Activated T-helper 9 cell treated with anti-CD3 and anti-CD28 coated beads, Interleukin-2, amount 50 U/mL, for 16 hours (primary cell): Measurements from ENCODE around the gene GDPD4.

Experiments
- DNase-seq: peaks from one replicate; pipeline ENCODE4 v3.0.0-alpha.2; 2020; ENCODE audit warnings: low read depth

Gene GDPD4

DNA sequence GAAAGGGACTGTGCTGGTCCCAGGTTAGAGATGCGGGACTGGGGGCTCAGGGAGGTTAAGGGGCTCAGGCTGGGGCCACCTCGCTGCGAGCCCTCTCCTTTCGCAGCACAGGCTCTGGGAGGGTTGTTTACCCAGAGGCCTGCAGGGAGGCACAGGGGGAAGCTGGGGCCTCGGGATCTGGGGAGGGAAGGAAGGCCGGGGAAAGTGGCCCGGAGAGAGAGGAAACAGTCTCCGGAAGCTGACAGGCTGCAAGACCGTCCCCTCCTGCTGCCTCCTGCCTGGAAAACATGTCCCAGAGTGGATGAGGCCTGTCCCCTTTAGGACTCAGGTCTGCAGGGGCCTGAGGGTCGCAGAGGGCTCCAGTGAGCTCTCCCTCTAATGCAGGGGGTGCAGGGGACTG is 128.0 kb downstream of the GDPD4 start:
- no peak for DNase-seq

DNA sequence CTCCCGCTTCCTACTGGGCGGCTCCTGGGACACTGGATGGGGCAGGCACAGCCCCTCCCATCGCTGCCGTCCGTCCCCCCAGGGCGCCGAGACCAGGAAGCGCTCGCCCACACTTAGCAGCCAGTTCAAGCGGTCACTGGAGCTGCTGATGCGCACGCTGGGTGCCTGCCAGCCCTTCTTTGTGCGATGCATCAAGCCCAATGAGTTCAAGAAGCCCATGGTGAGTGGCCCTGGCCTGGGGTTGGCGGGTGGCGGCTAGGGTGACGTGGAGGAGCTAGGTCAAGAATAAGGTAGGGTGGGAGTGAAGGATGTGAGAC is 128.9 kb downstream of the GDPD4 start:
- DNase-seq: no peak

DNA sequence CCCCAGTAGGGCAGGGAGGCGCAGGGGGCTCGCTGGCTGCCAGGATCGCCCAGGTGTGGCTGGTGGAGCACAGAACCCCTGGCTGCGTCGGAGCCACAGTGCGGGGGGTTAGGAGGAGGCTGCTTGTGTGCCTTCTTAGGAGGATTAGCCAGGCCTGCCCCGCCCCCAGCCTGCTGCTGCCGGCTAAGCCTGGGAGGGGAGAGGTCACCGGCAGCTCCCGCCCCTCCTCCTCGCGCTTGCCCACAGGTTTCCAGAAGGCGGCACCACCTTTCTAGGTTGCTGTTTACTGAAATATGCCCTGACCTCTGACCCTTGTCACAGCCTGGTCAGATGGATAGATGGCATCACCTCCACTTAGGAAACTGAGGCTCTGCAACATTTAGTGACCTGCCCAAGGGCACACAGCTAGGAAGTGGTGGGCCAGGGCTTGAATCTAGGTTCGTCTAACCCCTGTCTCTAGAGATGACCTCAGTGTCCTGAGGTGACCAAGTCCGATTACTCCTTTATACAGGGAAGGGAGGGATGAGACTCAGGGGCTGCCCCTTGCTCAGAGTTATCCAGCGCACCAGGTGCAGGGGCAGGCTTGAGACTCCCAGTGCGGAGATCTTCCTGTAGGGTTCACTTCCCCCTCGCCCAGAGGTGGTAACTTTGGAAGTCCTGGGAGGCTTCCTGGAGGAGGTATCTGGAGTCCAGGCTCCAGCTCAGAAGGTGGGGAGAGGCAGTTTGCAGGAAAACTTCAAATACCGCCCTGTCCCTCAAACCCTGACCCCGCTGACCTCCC is 129.4 kb downstream of the GDPD4 start:
- no peak for DNase-seq

DNA sequence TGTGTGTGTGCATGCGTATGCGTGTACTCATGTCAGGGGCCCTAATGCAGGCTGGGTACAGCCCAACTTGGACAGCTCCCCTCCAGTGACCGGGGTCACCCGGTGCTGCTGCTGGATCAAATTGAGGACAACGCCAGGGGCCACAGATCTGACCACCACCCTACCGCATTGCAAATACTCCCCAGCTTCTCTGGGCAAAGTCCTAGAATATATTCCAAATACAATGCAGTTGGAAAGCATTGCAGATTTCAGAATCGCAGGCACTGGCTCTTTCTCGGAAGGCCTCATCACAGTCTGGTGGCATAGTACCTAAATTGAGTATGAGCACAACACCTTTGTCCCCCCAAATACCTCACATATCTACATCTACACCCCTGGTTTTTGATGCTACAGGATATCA is 130.2 kb downstream of the GDPD4 start:
- DNase-seq: no peak

GRCh38 chr11:77170107-77170506 is 131.4 kb downstream of the GDPD4 start:
- no peak for DNase-seq

- DNase-seq: no peak
These were observed 133.7 kb downstream of the GDPD4 start for GRCh38 chr11:77167791-77168190.

GRCh38 chr11:77167111-77167626 is 134.3 kb downstream of the GDPD4 start:
- no peak for DNase-seq
